Measurements from ENCODE around the gene HDAC9.

DNA sequence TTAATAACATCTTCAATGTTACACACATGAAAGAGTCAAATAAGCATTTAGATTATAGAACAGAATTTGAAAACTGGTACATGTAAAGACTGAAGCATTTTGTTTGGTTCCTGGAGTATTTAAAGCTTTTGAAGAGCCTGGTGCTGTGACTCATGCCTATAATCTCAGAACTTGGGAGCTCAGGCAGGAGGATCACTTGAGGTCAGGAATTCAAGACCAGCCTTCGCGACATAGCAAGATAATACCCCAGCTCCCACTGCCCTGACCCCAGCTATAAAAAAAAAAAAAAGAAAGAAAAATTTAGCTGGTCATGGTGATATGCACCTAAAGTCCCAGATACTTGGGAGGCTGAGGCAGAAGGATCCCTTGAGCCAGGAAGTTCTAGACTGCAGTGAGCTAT is 87.8 kb downstream of the HDAC9 start:
- TF ChIP-seq, protein P1, sequence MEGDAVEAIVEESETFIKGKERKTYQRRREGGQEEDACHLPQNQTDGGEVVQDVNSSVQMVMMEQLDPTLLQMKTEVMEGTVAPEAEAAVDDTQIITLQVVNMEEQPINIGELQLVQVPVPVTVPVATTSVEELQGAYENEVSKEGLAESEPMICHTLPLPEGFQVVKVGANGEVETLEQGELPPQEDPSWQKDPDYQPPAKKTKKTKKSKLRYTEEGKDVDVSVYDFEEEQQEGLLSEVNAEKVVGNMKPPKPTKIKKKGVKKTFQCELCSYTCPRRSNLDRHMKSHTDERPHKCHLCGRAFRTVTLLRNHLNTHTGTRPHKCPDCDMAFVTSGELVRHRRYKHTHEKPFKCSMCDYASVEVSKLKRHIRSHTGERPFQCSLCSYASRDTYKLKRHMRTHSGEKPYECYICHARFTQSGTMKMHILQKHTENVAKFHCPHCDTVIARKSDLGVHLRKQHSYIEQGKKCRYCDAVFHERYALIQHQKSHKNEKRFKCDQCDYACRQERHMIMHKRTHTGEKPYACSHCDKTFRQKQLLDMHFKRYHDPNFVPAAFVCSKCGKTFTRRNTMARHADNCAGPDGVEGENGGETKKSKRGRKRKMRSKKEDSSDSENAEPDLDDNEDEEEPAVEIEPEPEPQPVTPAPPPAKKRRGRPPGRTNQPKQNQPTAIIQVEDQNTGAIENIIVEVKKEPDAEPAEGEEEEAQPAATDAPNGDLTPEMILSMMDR (IDR thresholded peaks at IDR 0.05 in 2 of 3, conservative IDR thresholded peaks at IDR 0.05 in 1 of 3; ENCODE audit: borderline replicate concordance in 1 of 3, insufficient read depth in 1 of 3, low read depth in 2 of 3, low read length in 2 of 3), result no peak
- TF ChIP-seq RAD21 (IDR thresholded peaks at IDR 0.05; ENCODE audit: low read depth) (no peak), CEBPB (IDR thresholded peaks at IDR 0.05; ENCODE audit: low read depth) (no peak), POLR2A (IDR thresholded peaks at IDR 0.05; ENCODE audit: borderline replicate concordance, extremely low read depth, insufficient read depth, insufficient read length) (no peak), EZH2 (IDR thresholded peaks at IDR 0.05) (no peak), POLR2AphosphoS5 (IDR thresholded peaks at IDR 0.05; ENCODE audit: low read depth, low read length) (no peak), SIN3A (IDR thresholded peaks at IDR 0.05; ENCODE audit: low read depth) (no peak), YY1 (IDR thresholded peaks at IDR 0.05; ENCODE audit: extremely low read depth, insufficient replicate concordance, low read depth, low read length) (no peak), SP1 (IDR thresholded peaks at IDR 0.05; ENCODE audit: low read depth) (no peak), FOSL1 (IDR thresholded peaks at IDR 0.05; ENCODE audit: low read depth) (no peak)
- TF ChIP-seq, protein P2, sequence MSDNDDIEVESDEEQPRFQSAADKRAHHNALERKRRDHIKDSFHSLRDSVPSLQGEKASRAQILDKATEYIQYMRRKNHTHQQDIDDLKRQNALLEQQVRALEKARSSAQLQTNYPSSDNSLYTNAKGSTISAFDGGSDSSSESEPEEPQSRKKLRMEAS (IDR thresholded peaks at IDR 0.05), result no peak
- TF ChIP-seq, protein P3, sequence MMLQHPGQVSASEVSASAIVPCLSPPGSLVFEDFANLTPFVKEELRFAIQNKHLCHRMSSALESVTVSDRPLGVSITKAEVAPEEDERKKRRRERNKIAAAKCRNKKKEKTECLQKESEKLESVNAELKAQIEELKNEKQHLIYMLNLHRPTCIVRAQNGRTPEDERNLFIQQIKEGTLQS (IDR thresholded peaks at IDR 0.05), result no peak
- TF ChIP-seq, protein P4, sequence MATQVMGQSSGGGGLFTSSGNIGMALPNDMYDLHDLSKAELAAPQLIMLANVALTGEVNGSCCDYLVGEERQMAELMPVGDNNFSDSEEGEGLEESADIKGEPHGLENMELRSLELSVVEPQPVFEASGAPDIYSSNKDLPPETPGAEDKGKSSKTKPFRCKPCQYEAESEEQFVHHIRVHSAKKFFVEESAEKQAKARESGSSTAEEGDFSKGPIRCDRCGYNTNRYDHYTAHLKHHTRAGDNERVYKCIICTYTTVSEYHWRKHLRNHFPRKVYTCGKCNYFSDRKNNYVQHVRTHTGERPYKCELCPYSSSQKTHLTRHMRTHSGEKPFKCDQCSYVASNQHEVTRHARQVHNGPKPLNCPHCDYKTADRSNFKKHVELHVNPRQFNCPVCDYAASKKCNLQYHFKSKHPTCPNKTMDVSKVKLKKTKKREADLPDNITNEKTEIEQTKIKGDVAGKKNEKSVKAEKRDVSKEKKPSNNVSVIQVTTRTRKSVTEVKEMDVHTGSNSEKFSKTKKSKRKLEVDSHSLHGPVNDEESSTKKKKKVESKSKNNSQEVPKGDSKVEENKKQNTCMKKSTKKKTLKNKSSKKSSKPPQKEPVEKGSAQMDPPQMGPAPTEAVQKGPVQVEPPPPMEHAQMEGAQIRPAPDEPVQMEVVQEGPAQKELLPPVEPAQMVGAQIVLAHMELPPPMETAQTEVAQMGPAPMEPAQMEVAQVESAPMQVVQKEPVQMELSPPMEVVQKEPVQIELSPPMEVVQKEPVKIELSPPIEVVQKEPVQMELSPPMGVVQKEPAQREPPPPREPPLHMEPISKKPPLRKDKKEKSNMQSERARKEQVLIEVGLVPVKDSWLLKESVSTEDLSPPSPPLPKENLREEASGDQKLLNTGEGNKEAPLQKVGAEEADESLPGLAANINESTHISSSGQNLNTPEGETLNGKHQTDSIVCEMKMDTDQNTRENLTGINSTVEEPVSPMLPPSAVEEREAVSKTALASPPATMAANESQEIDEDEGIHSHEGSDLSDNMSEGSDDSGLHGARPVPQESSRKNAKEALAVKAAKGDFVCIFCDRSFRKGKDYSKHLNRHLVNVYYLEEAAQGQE (IDR thresholded peaks at IDR 0.05; ENCODE audit: low read depth), result no peak
